DMS 273 treated with DMSO at 0.1 percent for 48 hours (cell line): Measurements from ENCODE around the gene SLC22A14.
"Not testable (repeated sequence)": the region's sequence is repeated elsewhere in the genome, so short reads cannot be mapped to it uniquely, and the experiment has no call there.

Source experiments
- DNase-seq: peaks from one replicate; lab custom pipeline; 2025; lab: John Stamatoyannopoulos, UW

The SLC22A14 gene

DNA sequence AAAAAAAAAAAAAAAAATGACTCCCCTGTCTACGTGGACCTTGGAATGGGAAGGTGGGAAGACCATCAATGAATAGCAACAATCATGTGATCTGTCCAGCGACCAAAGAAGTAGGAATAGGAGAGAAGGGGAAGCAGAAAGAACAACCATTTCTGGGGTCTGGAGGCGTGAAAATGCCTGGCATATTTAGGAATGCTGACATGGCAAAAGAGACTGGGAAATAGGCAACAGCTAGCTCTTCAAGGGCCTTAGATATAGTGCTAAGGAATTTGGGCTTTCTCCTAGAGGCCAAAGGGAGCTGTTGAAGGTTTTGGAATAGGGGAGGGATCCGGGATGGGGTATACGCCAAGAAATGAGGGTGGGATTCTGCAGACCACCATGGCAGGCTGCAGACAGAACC lies 10.5 kb upstream of the SLC22A14 start:
- no peak for DNase-seq

- DNase-seq: no peak
Observed at GRCh38 chr3:38274864-38275649, 7.0 kb upstream of the SLC22A14 start.

DNA sequence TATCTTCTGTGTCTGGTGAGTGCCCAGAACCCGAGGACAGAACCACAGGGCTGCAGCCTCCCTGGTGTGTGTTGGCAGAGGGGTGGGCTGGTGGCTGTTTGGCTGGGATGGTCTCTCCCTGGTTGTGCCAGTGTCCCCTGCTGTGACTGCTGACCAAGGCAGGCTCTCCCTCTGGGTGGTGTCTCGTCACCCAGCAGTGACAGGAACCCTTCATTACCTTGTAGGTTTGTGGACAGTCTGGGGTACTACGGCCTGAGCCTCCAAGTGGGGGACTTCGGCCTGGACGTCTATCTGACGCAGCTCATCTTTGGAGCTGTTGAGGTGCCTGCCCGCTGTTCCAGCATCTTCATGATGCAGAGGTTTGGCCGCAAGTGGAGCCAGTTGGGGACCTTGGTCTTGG lies 6.4 kb upstream of the SLC22A14 start:
- DNase-seq: no peak

- no peak for DNase-seq
Observed at GRCh38 chr3:38276081-38276916, 5.8 kb upstream of the SLC22A14 start.

DNA sequence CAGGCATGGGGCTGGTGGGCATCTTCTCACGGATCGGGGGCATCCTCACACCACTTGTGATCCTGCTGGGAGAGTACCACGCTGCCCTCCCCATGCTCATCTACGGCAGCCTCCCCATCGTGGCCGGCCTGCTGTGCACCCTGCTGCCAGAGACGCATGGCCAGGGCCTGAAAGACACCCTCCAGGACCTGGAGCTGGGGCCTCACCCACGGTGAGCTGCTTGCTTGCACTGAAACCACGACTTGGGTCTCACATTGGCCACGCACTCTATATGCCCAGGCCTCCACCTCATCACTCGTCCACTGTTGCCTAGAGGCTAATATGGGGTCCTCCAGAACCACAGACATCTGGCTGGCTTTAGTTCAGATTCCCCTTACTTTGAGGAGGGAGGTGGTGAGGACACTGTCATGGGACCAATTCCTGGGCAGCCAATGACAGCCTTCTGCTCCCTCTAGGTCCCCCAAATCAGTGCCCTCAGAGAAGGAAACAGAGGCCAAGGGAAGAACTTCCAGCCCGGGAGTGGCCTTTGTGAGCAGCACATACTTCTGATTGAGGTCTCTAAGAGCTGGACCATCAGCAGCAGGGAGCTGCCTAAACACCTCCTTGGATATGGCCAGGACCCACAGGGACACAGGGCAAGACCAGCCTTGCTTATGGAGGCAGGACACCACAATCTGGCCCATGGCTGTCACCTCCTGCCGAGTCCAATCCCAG lies 5.0 kb upstream of the SLC22A14 start:
- DNase-seq: no peak

DNA sequence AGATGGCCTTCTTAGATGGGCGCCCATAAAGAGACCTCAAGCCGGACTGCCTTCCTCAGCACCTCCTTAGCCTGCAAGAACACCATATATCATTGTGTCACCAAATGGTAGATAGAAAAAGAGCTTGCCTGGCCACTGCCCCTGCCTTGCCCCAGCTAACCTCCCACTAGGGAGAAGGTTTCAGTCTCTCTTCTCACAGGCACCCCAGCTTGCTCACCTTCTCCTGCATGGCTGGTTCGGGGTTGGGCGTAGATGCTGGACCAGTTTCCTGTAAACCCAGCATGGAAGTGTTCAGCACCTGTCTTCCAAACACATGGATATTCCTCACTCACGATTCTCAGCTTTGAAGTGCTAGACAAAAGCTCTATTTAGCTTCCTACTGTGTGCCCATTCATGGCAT lies 3.3 kb upstream of the SLC22A14 start:
- DNase-seq: no peak

- no peak for DNase-seq
Observed at GRCh38 chr3:38283810-38284755, 2.0 kb downstream of the SLC22A14 start.

DNA sequence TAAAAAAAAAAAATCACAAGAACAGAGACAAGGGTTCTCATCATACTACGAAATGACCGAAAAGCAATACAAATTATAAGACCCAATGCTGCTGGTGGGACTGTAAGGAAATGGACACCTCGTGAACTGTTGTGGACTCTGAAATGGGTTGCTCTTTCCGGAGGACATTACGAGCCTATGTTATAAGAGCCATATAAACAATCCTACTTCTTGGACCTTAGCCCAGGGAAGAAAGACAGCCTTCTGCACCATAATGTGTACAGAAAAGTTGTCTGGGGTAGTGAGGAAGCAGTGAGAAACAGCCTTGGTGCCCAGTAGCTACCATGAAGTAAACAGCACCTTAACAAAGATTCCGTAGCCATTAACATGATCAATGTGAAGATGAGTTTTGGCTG lies 2.7 kb downstream of the SLC22A14 start:
- no peak for DNase-seq

GRCh38 chr3:38289286-38290217 lies 7.5 kb downstream of the SLC22A14 start:
- DNase-seq: not testable (repeated sequence)

DNA sequence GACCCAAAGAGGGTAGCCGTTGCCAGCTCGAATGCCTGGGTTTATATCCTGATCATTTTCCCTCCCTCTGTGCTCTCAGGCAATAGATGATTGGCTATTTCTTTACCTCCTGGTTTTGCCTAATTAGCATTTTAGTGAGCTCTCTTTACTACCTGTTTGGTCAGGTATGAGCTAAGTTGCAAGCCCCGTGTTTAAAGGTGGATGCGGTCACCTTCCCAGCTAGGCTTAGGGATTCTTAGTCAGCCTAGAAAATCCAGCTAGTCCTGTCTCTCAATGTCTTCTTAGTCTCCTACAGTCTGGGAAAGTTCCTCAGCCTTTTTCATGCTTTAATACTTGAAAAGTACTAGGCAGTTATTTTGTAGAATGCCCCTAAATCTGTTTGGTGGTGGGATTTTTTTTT lies 15.0 kb downstream of the SLC22A14 start:
- DNase-seq: not testable (repeated sequence)

DNA sequence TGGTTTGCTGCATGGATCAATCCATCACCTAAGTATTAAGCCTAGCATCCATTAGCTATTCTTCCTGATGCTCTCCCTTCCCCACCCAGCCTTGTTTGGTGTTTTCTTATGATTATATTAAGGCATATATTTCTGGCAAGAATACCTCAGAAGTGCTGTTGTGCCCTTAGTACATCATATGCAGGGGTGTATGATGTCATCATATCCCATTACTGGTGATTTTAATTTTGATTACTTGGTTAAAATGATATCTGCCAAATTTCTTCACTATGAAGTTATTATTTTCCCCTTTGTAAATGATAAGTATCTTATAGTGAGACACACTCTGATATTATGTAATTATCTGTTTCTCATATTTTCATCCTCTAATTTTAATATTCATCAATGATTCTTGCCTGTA lies 15.4 kb downstream of the SLC22A14 start:
- DNase-seq: no peak

- no peak for DNase-seq
Observed at GRCh38 chr3:38297947-38298711, 16.0 kb downstream of the SLC22A14 start.

DNA sequence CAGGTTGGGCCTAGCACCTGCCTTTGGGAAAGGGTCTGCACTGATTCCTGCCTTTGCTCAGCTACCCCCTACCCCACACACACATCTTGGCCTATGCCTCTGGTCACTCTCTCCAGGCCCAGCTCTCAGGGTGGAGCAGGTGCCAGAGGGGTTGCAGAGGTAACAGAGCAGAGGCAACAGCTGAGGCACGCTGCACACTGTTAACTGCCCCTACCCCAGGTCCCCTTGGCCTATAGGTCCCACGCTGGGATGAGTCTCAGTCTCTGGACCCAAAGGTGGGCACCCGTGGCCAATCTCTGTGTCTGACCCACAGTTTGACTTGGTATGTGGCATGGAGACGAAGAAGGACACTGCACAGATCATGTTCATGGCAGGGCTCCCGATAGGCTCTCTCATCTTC lies 24.8 kb downstream of the SLC22A14 start:
- DNase-seq: no peak

- no peak for DNase-seq
Observed at GRCh38 chr3:38307599-38307998, 25.5 kb downstream of the SLC22A14 start.

GRCh38 chr3:38308456-38308855 lies 26.4 kb downstream of the SLC22A14 start:
- no peak for DNase-seq

DNA sequence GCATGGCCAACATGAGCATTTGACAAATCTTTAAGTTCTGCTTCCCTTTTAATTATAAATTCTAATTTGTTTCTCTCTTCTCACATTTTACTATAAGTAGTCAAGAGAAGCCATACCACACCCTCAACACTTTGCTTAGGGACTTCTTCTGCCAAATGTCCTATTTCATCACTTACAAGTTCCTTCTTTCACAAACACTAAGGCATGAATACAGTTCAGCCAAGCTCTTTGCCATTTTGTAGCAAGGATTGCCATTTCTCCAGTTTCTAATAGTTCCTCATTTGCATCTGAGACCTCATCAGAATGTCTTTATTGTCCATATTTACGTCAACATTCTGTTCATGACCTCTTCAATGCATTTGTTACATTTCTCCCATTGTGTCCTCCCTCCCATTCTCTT lies 29.4 kb downstream of the SLC22A14 start:
- DNase-seq: no peak

GRCh38 chr3:38311941-38312340 lies 29.8 kb downstream of the SLC22A14 start:
- DNase-seq: no peak

- no peak for DNase-seq
Observed at GRCh38 chr3:38312356-38312755, 30.3 kb downstream of the SLC22A14 start.

GRCh38 chr3:38313263-38313662 lies 31.2 kb downstream of the SLC22A14 start:
- no peak for DNase-seq

GRCh38 chr3:38313695-38314094 lies 31.6 kb downstream of the SLC22A14 start:
- no peak for DNase-seq
